Glutamatergic neuron (in vitro differentiated cells): Measurements from ENCODE around the gene FOXO1. TPM values are rescaled to one million over a fixed set of nuclear protein-coding genes. Genes with fewer than 3 reads are reported as not detected.

Source experiments
- DNase-seq: peaks from one replicate; pipeline ENCODE4 v3.0.0; 2022
- H3K27ac Mint-ChIP-seq: one replicate; pipeline ENCODE4 v1.8.0; 2020; ENCODE audit warnings: mild to moderate bottlenecking, mixed read lengths, inconsistent platforms; ENCODE audit not compliant: unreplicated experiment
- H3K27me3 Mint-ChIP-seq: one replicate; pipeline ENCODE4 v1.8.0; 2020; ENCODE audit warnings: mild to moderate bottlenecking, moderate library complexity, mixed read lengths, inconsistent platforms; ENCODE audit not compliant: unreplicated experiment
- H3K36me3 Mint-ChIP-seq: one replicate; pipeline ENCODE4 v1.8.0; 2020; ENCODE audit warnings: mild to moderate bottlenecking, mixed read lengths, inconsistent platforms; ENCODE audit not compliant: unreplicated experiment
- H3K4me1 Mint-ChIP-seq: one replicate; pipeline ENCODE4 v1.8.0; 2020; ENCODE audit warnings: mild to moderate bottlenecking, low read depth, mixed read lengths, inconsistent platforms; ENCODE audit not compliant: unreplicated experiment
- H3K4me3 Mint-ChIP-seq: one replicate; pipeline ENCODE4 v1.8.0; 2020; ENCODE audit warnings: mild to moderate bottlenecking, mixed read lengths, inconsistent platforms; ENCODE audit not compliant: unreplicated experiment
- H3K9me3 Mint-ChIP-seq: one replicate; pipeline ENCODE4 v1.8.0; 2020; ENCODE audit warnings: mild to moderate bottlenecking, moderate library complexity, mixed read lengths, inconsistent platforms; ENCODE audit not compliant: unreplicated experiment
- CTCF ChIP-seq: fragments of 200-600 bp; sonication (generic); IDR thresholded peaks from one replicate; pipeline ENCODE4 v1.5.0; 2021; ENCODE audit not compliant: partially characterized antibody, unreplicated experiment
- total RNA-seq: library from RNA; stranded (reverse); fragmentation: NEBNext Ultra II Directional; extraction: Animal tissue kit (Norgen Biotek cat#: 25700); gene quantifications from one replicate; pipeline ENCODE4 v1.2.1, GENCODE V29; 2021; ENCODE audit not compliant: unreplicated experiment

Gene FOXO1
- total RNA-seq, 1 donor from 2014 or later, result 1.4 TPM

- H3K27ac Mint-ChIP-seq, result no peak overlapping the region
Observed at GRCh38 chr13:40566811-40567210, 99.6 kb downstream of the FOXO1 start.

GRCh38 chr13:40565282-40566148 is 100.9 kb downstream of the FOXO1 start:
- H3K27ac Mint-ChIP-seq, result no peak overlapping the region
- H3K36me3 Mint-ChIP-seq, result no peaks in the 10 kb centered on the region
- H3K4me3 Mint-ChIP-seq, result no peak overlapping the region
- H3K9me3 Mint-ChIP-seq, result no peaks in the 10 kb centered on the region
- no peak for DNase-seq
- no peaks in the 10 kb centered on the region for H3K27me3 Mint-ChIP-seq
- H3K4me1 Mint-ChIP-seq, result peaks cover 3% of the 10 kb centered on the region
- TF ChIP-seq CTCF, result no peak

More at GRCh38 chr13:40566811-40567210, 99.6 kb downstream of the FOXO1 start:
- Mint-ChIP-seq H3K27me3 (no peaks in the 10 kb centered on the region), H3K36me3 (no peaks in the 10 kb centered on the region), H3K4me3 (no peak overlapping the region), H3K4me1 (peaks cover 3% of the 10 kb centered on the region), H3K9me3 (no peaks in the 10 kb centered on the region)
- TF ChIP-seq CTCF, result no peak
- no peak for DNase-seq

GRCh38 chr13:40564342-40565001 is 102.0 kb downstream of the FOXO1 start:
- DNase-seq, result no peak
- no peaks in the 10 kb centered on the region for H3K36me3 Mint-ChIP-seq
- no peak overlapping the region for H3K4me3 Mint-ChIP-seq
- no peak overlapping the region for H3K27ac Mint-ChIP-seq
- H3K27me3 Mint-ChIP-seq, result no peaks in the 10 kb centered on the region
- peaks cover 3% of the 10 kb centered on the region for H3K4me1 Mint-ChIP-seq
- H3K9me3 Mint-ChIP-seq, result no peaks in the 10 kb centered on the region
- TF ChIP-seq CTCF, result no peak

- no peak for TF ChIP-seq CTCF
- H3K36me3 Mint-ChIP-seq, result no peaks in the 10 kb centered on the region
- DNase-seq, result no peak
- no peak overlapping the region for H3K4me3 Mint-ChIP-seq
- H3K27ac Mint-ChIP-seq, result no peak overlapping the region
- H3K27me3 Mint-ChIP-seq, result no peaks in the 10 kb centered on the region
- H3K9me3 Mint-ChIP-seq, result no peaks in the 10 kb centered on the region
- H3K4me1 Mint-ChIP-seq, result peaks cover 3% of the 10 kb centered on the region
Observed at GRCh38 chr13:40563350-40564125, 102.9 kb downstream of the FOXO1 start.
